Measurements from ENCODE around the gene SLC19A1.
"Not testable (repeated sequence)": the region's sequence is repeated elsewhere in the genome, so short reads cannot be mapped to it uniquely, and the experiment has no call there.

SLC19A1 gene

GRCh38 chr21:45531393-45532215, 10.6 kb downstream of the SLC19A1 start:
- no peak for DNase-seq

- DNase-seq = not testable (repeated sequence)
Observed at GRCh38 chr21:45531114-45531392, 11.2 kb downstream of the SLC19A1 start.

- no peak for DNase-seq
Observed at GRCh38 chr21:45530423-45531113, 11.7 kb downstream of the SLC19A1 start.

- DNase-seq = no peak
Observed at GRCh38 chr21:45529785-45530422, 12.3 kb downstream of the SLC19A1 start.

GRCh38 chr21:45528981-45529784, 13.1 kb downstream of the SLC19A1 start:
- DNase-seq = no peak

- DNase-seq = no peak
Observed at GRCh38 chr21:45528028-45528705, 14.1 kb downstream of the SLC19A1 start.

- DNase-seq = not testable (repeated sequence)
Observed at GRCh38 chr21:45527151-45527999, 14.9 kb downstream of the SLC19A1 start.

- DNase-seq = no peak
Observed at GRCh38 chr21:45525910-45526306, 16.3 kb downstream of the SLC19A1 start.

- no peak for DNase-seq
Observed at GRCh38 chr21:45525153-45525909, 16.9 kb downstream of the SLC19A1 start.

- no peak for DNase-seq
Observed at GRCh38 chr21:45524756-45525152, 17.5 kb downstream of the SLC19A1 start.

GRCh38 chr21:45523411-45524101, 18.7 kb downstream of the SLC19A1 start:
- DNase-seq = no peak

- DNase-seq = no peak
Observed at GRCh38 chr21:45522986-45523385, 19.3 kb downstream of the SLC19A1 start.

- no peak for DNase-seq
Observed at GRCh38 chr21:45522381-45522780, 19.9 kb downstream of the SLC19A1 start.

- DNase-seq = no peak
Observed at GRCh38 chr21:45521241-45521640, 21.0 kb downstream of the SLC19A1 start.

- no peak for DNase-seq
Observed at GRCh38 chr21:45519182-45519581, 23.1 kb downstream of the SLC19A1 start.

GRCh38 chr21:45518742-45519141, 23.5 kb downstream of the SLC19A1 start:
- DNase-seq = no peak

GRCh38 chr21:45517249-45518065, 24.8 kb downstream of the SLC19A1 start:
- no peak for DNase-seq

- no peak for DNase-seq
Observed at GRCh38 chr21:45516671-45517151, 25.5 kb downstream of the SLC19A1 start.

GRCh38 chr21:45516071-45516670, 26.1 kb downstream of the SLC19A1 start:
- no peak for DNase-seq
